ENCODE measurements around the gene C1orf116. TPM values are rescaled to one million over a fixed set of nuclear protein-coding genes. Genes with fewer than 3 reads are reported as not detected.

The C1orf116 gene
- polyA plus RNA-seq, 1 of the 3 experiments (the other 2 are of a cell fraction): 0.02 TPM

GRCh38 chr1:207040181-207040533 is 7.6 kb upstream of the C1orf116 start:
- Histone ChIP-seq H4K20me1 (ENCODE audit: insufficient read depth) (no peaks in the 10 kb centered on the region; the same call in 1 of the 2 replicates), H3K27ac (ENCODE audit: low read depth in 2 of 2, low read length in 1 of 2) (peak overlapping the region; percentile 8 to 68; a peak in 1 of 4 replicates), H3K9me2 (no peaks in the 10 kb centered on the region), H3F3A (replicated peaks; ENCODE audit: insufficient read depth) (no peaks in the 10 kb centered on the region), H3K9ac (no peak overlapping the region), H3K79me2 (ENCODE audit: insufficient read depth) (peaks cover 6% of the 10 kb centered on the region), H3K9me3 (no peaks in the 10 kb centered on the region), H3K4me2 (no peak overlapping the region), H3K4me3 (ENCODE audit: low read depth in 2 of 2, low read length in 1 of 2) (no peak overlapping the region), H3K36me3 (replicated peaks in 1 of 2; ENCODE audit: control insufficient read depth in 1 of 2, insufficient read depth in 2 of 2, low read length in 1 of 2) (peaks cover 12% of the 10 kb centered on the region in 2 experiments), H3K27me3 (ENCODE audit: insufficient read depth) (no peaks in the 10 kb centered on the region), H3K4me1 (ENCODE audit: control insufficient read depth in 1 of 2, insufficient read depth in 2 of 2, low read depth in 1 of 2, low read length in 1 of 2) (no peaks in the 10 kb centered on the region; a peak in 1 of 4 replicates), H2AFZ (ENCODE audit: low read depth) (no peak overlapping the region; the same call in 1 of the 2 replicates)
- POLR2A ChIA-PET: no interaction called here
- TF ChIP-seq RAD21 (IDR thresholded peaks at IDR 0.05; ENCODE audit: low read length) (no peak), YY1 (IDR thresholded peaks at IDR 0.05; ENCODE audit: low read depth) (no peak), REST (IDR thresholded peaks at IDR 0.05; ENCODE audit: low read depth, low read length) (no peak), GABPA (IDR thresholded peaks at IDR 0.05; ENCODE audit: low read depth) (no peak), FOXM1 (IDR thresholded peaks at IDR 0.05; ENCODE audit: low read depth) (no peak), USF1 (IDR thresholded peaks at IDR 0.05; ENCODE audit: borderline replicate concordance, low read depth) (no peak), TAF1 (IDR thresholded peaks at IDR 0.05; ENCODE audit: borderline replicate concordance, low read depth, low read length) (no peak), EZH2phosphoT487 (IDR thresholded peaks at IDR 0.05; ENCODE audit: borderline replicate concordance, low read depth) (no peak), CHD2 (IDR thresholded peaks at IDR 0.05; ENCODE audit: low read length, partially characterized antibody) (no peak), NFIC (IDR thresholded peaks at IDR 0.05; ENCODE audit: borderline replicate concordance) (no peak), FOXJ3 (CRISPR knock-in tag; IDR thresholded peaks at IDR 0.05) (no peak), PBX3 (IDR thresholded peaks at IDR 0.05) (no peak), USF2 (IDR thresholded peaks at IDR 0.05; ENCODE audit: borderline replicate concordance, low read depth, low read length) (no peak), POLR2AphosphoS5 (IDR thresholded peaks at IDR 0.05; ENCODE audit: low read depth, low read length) (no peak)
- TF ChIP-seq, protein P1, sequence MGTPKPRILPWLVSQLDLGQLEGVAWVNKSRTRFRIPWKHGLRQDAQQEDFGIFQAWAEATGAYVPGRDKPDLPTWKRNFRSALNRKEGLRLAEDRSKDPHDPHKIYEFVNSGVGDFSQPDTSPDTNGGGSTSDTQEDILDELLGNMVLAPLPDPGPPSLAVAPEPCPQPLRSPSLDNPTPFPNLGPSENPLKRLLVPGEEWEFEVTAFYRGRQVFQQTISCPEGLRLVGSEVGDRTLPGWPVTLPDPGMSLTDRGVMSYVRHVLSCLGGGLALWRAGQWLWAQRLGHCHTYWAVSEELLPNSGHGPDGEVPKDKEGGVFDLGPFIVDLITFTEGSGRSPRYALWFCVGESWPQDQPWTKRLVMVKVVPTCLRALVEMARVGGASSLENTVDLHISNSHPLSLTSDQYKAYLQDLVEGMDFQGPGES (IDR thresholded peaks at IDR 0.05; ENCODE audit: low read depth, low read length): no peak
- CTCF ChIA-PET: interaction anchor here (1.0 kb wide), 1 partner anchor 38 kb away, joined by 3 read pairs; no protein-coding TSS in a partner anchor
- no peak for DNase-seq
- WGBS (ENCODE audit: low lambda C conversion rate): 65% methylated on average over 3 of the region's 3 CpGs

Data from SK-N-SH (cell line).